Measurements from ENCODE around the gene ADM2.
"Not testable (repeated sequence)": the region's sequence is repeated elsewhere in the genome, so short reads cannot be mapped to it uniquely, and the experiment has no call there.

ADM2 gene

GRCh38 chr22:50505276-50505775, 24.0 kb downstream of the ADM2 start:
- DNase-seq (ENCODE audit: low read depth in 2 of 3, low spot score in 1 of 3): no peak

GRCh38 chr22:50505776-50506610, 24.6 kb downstream of the ADM2 start:
- DNase-seq (ENCODE audit: low read depth in 2 of 3, low spot score in 1 of 3): no peak

- no peak for DNase-seq (ENCODE audit: low read depth in 2 of 3, low spot score in 1 of 3)
These were observed 25.5 kb downstream of the ADM2 start for GRCh38 chr22:50506611-50507420.

GRCh38 chr22:50507421-50507990, 26.2 kb downstream of the ADM2 start, which contains the start of gene LMF2:
Gene LMF2, minus strand, starts transcription at chr22:50507702. Its CDS starts 27 bp downstream, at chr22:50507675.
- DNase-seq (ENCODE audit: low read depth in 2 of 3, low spot score in 1 of 3): peak; percentile 91 to 94 (median 92)

GRCh38 chr22:50507991-50508884, 26.9 kb downstream of the ADM2 start, which contains the start of gene NCAPH2:
Gene NCAPH2, plus strand, starts transcription at chr22:50508224. Its CDS starts 114 bp downstream, at chr22:50508338.
- peak; percentile 96 to 99 (median 97) for DNase-seq (ENCODE audit: low read depth in 2 of 3, low spot score in 1 of 3)

- no peak for DNase-seq (ENCODE audit: low read depth in 2 of 3, low spot score in 1 of 3)
These were observed 27.6 kb downstream of the ADM2 start for GRCh38 chr22:50508897-50509296.

GRCh38 chr22:50513175-50513574, 31.8 kb downstream of the ADM2 start:
- DNase-seq (ENCODE audit: low read depth in 2 of 3, low spot score in 1 of 3): no peak

- DNase-seq (ENCODE audit: low read depth in 2 of 3, low spot score in 1 of 3): no peak
These were observed 34.7 kb downstream of the ADM2 start for GRCh38 chr22:50516068-50516467.

GRCh38 chr22:50516891-50517290, 35.5 kb downstream of the ADM2 start:
- DNase-seq (ENCODE audit: low read depth in 2 of 3, low spot score in 1 of 3): no peak

- no peak for DNase-seq (ENCODE audit: low read depth in 2 of 3, low spot score in 1 of 3)
These were observed 36.3 kb downstream of the ADM2 start for GRCh38 chr22:50517495-50518260.

- no peak for DNase-seq (ENCODE audit: low read depth in 2 of 3, low spot score in 1 of 3)
These were observed 37.3 kb downstream of the ADM2 start for GRCh38 chr22:50518606-50519005.

GRCh38 chr22:50519151-50519550, 37.8 kb downstream of the ADM2 start:
- no peak for DNase-seq (ENCODE audit: low read depth in 2 of 3, low spot score in 1 of 3)

- not testable (repeated sequence) for DNase-seq (ENCODE audit: low read depth in 2 of 3, low spot score in 1 of 3)
These were observed 38.8 kb downstream of the ADM2 start for GRCh38 chr22:50520184-50520583.

- no peak for DNase-seq (ENCODE audit: low read depth in 2 of 3, low spot score in 1 of 3)
These were observed 39.6 kb downstream of the ADM2 start for GRCh38 chr22:50520826-50521453.

GRCh38 chr22:50521710-50522109, 40.4 kb downstream of the ADM2 start:
- no peak for DNase-seq (ENCODE audit: low read depth in 2 of 3, low spot score in 1 of 3)

GRCh38 chr22:50522208-50522805, 41.0 kb downstream of the ADM2 start:
- DNase-seq (ENCODE audit: low read depth in 2 of 3, low spot score in 1 of 3): no peak

- DNase-seq (ENCODE audit: low read depth in 2 of 3, low spot score in 1 of 3): no peak
These were observed 41.6 kb downstream of the ADM2 start for GRCh38 chr22:50522806-50523438.

- no peak for DNase-seq (ENCODE audit: low read depth in 2 of 3, low spot score in 1 of 3)
These were observed 42.1 kb downstream of the ADM2 start for GRCh38 chr22:50523458-50523805.
